ENCODE data around the gene KHK. TPM values are rescaled to one million over a fixed set of nuclear protein-coding genes. Genes with fewer than 3 reads are reported as not detected.
A peak's percentile ranks its signal among the peaks of the same experiment; 100 is the strongest.

KHK gene
- total RNA-seq, 1 experiment from 2014 or later = 0.11 TPM

DNA sequence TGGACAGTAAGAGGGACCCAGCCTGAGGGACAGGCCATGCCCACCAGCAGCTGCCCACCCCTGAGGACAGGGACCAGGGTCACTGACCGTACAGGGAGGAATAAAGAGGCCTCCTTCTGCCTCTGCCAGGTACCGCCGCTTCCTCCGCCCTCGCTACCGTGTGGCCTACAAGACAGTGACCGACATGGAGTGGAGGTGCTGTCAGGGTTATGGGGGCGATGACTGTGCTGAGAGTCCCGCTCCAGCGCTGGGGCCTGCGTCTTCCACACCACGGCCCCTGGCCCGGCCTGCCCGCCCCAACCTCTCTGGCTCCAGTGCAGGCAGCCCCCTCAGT, 6.0 kb upstream of the KHK start:
- Histone ChIP-seq H3K36me3 (peaks cover 42% of the 10 kb centered on the region), H3K4me3 (no peak overlapping the region), H3K9me3 (replicated peaks) (no peaks in the 10 kb centered on the region), H3K27ac (no peak overlapping the region), H3K27me3 (replicated peaks) (no peaks in the 10 kb centered on the region), H3K4me1 (replicated peaks) (peaks cover 53% of the 10 kb centered on the region)
- DNase-seq (ENCODE audit: low read depth in 1 of 2, low spot score in 2 of 2) = no peak

DNA sequence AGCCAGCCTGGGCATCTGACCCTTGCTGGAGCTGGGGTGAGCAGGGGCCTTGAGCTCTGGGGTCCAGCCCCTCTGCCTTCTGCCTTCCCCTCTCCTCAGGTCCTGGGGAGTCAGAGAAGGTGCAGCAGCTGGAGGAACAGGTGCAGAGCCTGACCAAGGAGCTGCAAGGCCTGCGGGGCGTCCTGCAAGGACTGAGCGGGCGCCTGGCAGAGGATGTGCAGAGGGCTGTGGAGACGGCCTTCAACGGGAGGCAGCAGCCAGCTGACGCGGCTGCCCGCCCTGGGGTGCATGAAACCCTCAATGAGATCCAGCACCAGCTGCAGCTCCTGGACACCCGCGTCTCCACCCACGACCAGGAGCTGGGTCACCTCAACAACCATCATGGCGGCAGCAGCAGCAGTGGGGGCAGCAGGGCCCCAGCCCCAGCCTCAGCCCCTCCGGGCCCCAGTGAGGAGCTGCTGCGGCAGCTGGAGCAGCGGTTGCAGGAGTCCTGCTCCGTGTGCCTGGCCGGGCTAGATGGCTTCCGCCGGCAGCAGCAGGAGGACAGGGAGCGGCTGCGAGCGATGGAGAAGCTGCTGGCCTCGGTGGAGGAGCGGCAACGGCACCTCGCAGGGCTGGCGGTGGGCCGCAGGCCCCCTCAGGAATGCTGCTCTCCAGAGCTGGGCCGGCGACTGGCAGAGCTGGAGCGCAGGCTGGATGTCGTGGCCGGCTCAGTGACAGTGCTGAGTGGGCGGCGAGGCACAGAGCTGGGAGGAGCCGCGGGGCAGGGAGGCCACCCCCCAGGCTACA, 4.4 kb upstream of the KHK start:
- DNase-seq (ENCODE audit: low read depth in 1 of 2, low spot score in 2 of 2) = no peak
- Histone ChIP-seq H3K9me3 (replicated peaks) (no peaks in the 10 kb centered on the region), H3K4me3 (no peak overlapping the region), H3K36me3 (peaks cover 42% of the 10 kb centered on the region), H3K27me3 (replicated peaks) (no peaks in the 10 kb centered on the region), H3K4me1 (replicated peaks) (peaks cover 63% of the 10 kb centered on the region), H3K27ac (no peak overlapping the region)

DNA sequence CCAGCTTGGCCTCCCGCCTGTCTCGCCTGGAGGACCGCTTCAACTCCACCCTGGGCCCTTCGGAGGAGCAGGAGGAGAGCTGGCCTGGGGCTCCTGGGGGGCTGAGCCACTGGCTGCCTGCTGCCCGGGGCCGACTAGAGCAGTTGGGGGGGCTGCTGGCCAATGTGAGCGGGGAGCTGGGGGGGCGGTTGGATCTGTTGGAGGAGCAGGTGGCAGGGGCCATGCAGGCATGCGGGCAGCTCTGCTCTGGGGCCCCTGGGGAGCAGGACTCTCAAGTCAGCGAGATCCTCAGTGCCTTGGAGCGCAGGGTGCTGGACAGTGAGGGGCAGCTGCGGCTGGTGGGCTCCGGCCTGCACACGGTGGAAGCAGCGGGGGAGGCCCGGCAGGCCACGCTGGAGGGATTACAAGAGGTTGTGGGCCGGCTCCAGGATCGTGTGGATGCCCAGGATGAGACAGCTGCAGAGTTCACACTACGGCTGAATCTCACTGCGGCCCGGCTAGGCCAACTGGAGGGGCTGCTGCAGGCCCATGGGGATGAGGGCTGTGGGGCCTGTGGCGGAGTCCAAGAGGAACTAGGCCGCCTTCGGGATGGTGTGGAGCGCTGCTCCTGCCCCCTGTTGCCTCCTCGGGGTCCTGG, 3.7 kb upstream of the KHK start:
- Histone ChIP-seq H3K27me3 (replicated peaks) (no peaks in the 10 kb centered on the region), H3K27ac (no peak overlapping the region), H3K36me3 (peaks cover 42% of the 10 kb centered on the region), H3K9me3 (replicated peaks) (no peaks in the 10 kb centered on the region), H3K4me1 (replicated peaks) (peaks cover 59% of the 10 kb centered on the region), H3K4me3 (no peak overlapping the region)
- DNase-seq (ENCODE audit: low read depth in 1 of 2, low spot score in 2 of 2) = no peak

- Histone ChIP-seq H3K9me3 (replicated peaks) (no peaks in the 10 kb centered on the region), H3K27me3 (replicated peaks) (no peaks in the 10 kb centered on the region), H3K27ac (no peak overlapping the region), H3K36me3 (peaks cover 42% of the 10 kb centered on the region), H3K4me3 (no peak overlapping the region), H3K4me1 (replicated peaks) (peaks cover 51% of the 10 kb centered on the region)
- DNase-seq (ENCODE audit: low read depth in 1 of 2, low spot score in 2 of 2) = no peak
Observed at GRCh38 chr2:27083410-27084296, 2.9 kb upstream of the KHK start.

DNA sequence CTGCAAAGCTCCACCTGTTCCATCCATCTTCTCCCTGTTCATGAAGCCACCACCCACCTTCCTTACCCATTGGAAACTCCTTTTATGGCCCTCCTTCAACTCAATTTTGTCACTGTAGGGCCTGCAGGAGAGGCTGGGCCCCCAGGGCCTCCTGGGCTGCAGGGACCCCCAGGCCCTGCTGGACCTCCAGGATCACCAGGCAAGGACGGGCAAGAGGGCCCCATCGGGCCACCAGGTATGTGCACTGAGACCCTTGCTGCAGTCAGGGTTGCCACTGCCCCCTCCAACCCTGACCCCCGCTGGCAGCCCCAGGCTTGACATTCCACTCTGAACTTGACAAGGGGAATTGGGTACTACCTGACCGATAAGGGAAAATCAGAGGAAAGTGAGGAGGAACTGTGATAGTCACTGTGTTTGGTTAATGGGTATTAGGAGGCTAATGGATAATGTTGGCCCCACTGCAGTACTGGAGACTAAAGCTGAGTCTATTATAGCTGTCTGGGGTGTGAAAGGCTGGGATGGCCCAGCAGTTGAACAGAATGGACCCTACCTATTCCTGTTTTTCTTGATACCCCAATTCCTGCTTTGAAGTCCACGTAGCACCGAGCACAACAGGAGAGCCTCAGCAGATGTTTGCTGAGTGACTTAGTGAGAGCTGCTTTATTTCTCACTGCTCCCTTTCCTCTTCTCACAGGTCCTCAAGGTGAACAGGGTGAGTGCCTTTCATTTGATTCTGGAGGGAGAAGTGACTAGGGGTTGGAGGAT, 2.1 kb upstream of the KHK start:
- H3K4me1 ChIP-seq (replicated peaks) = peaks cover 43% of the 10 kb centered on the region

GRCh38 chr2:27085062-27085672, 1.4 kb upstream of the KHK start:
- Histone ChIP-seq H3K27me3 (replicated peaks) (no peaks in the 10 kb centered on the region), H3K4me3 (peak overlapping the region; percentile 46), H3K4me1 (replicated peaks) (peaks cover 36% of the 10 kb centered on the region), H3K27ac (no peak overlapping the region), H3K9me3 (replicated peaks) (no peaks in the 10 kb centered on the region), H3K36me3 (peaks cover 38% of the 10 kb centered on the region)
- DNase-seq (ENCODE audit: low read depth in 1 of 2, low spot score in 2 of 2) = no peak

More for the DNA sequence above, 2.1 kb upstream of the KHK start:
- peaks cover 39% of the 10 kb centered on the region for H3K36me3 ChIP-seq
- no peak overlapping the region for H3K4me3 ChIP-seq
- no peak overlapping the region for H3K27ac ChIP-seq
- no peaks in the 10 kb centered on the region for H3K9me3 ChIP-seq (replicated peaks)
- DNase-seq (ENCODE audit: low read depth in 1 of 2, low spot score in 2 of 2) = no peak
- H3K27me3 ChIP-seq (replicated peaks) = no peaks in the 10 kb centered on the region

- Histone ChIP-seq H3K9me3 (replicated peaks) (no peaks in the 10 kb centered on the region), H3K4me1 (replicated peaks) (peaks cover 31% of the 10 kb centered on the region), H3K36me3 (peaks cover 33% of the 10 kb centered on the region), H3K4me3 (peak overlapping the region; percentile 46), H3K27ac (peak overlapping the region; percentile 37; the same call in 1 of the 2 replicates), H3K27me3 (replicated peaks) (no peaks in the 10 kb centered on the region)
- peak; percentile 66 to 76 for DNase-seq (ENCODE audit: low read depth in 1 of 2, low spot score in 2 of 2)
Observed at GRCh38 chr2:27085673-27086089, 891 bp upstream of the KHK start.

DNA sequence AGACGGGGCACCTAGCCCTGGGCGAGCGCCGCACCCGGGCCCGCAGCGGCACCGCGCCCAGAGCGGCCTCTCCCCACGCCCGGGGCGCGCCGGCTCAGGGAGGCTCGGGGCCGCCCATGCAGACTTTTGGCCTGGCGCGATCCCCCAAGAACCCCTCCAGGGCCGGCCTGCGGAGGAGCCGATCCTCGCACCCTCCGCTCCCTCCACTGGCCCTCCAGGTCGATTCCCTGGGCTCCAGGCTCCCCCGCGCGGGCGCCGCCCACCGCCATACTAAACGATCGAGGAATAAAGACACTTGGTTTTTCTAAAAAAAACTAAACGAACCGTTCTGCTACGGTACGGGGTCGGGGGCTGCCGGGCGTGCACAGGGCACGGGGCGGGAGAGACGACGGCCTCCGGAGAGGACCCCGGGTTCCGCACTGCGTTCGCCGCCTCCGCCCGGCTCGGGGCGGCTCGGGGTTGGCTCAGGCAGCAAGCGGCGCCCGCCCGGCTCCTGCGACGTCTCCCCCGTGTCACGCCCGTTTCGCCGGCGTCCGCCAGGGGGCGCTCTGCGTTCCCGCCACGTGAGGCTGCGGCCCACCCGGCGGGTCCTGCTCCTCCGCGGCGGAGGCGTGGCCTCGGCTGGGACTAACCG, 365 bp upstream of the KHK start:
- H3K4me1 ChIP-seq (replicated peaks) = peaks cover 27% of the 10 kb centered on the region
- no peaks in the 10 kb centered on the region for H3K27me3 ChIP-seq (replicated peaks)
- H3K9me3 ChIP-seq (replicated peaks) = no peaks in the 10 kb centered on the region
- H3K27ac ChIP-seq = peak overlapping the region; percentile 37
- H3K36me3 ChIP-seq = peaks cover 30% of the 10 kb centered on the region
- peak; percentile 91 to 93 for DNase-seq (ENCODE audit: low read depth in 1 of 2, low spot score in 2 of 2)
- H3K4me3 ChIP-seq = peak overlapping the region; percentile 46

DNA sequence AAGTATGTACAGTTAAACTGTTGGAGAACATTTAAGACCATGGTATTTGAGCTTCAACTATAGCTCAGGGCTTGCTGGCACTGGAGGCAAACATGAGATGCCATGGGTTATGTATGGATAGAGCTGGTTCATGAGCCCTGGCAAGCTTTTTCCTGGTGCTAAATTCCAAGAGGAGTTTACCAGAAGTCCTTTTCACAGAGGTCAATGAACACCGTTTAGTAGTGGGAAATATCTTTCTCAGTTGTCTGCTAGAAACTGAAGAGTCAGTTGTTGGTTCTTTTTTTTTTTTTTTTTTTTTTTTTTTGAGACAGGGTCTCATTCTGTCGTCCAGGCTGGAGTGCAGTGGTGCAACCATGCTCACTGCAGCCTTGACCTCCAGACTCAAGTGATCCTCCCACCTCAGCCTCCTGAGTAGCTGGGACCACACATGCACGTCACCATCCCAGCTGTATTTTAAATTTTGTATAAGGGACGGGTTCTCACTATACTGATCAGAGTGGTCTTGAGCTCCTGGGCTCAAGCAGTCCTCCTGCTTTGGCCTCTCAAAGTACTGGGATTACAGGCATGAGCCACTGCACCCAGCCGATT, 1.3 kb downstream of the KHK start:
- Histone ChIP-seq H3K36me3 (peaks cover 14% of the 10 kb centered on the region), H3K27me3 (replicated peaks) (no peaks in the 10 kb centered on the region), H3K27ac (no peak overlapping the region), H3K4me3 (no peak overlapping the region), H3K4me1 (replicated peaks) (peaks cover 20% of the 10 kb centered on the region), H3K9me3 (replicated peaks) (no peaks in the 10 kb centered on the region)
- DNase-seq (ENCODE audit: low read depth in 1 of 2, low spot score in 2 of 2) = no peak

DNA sequence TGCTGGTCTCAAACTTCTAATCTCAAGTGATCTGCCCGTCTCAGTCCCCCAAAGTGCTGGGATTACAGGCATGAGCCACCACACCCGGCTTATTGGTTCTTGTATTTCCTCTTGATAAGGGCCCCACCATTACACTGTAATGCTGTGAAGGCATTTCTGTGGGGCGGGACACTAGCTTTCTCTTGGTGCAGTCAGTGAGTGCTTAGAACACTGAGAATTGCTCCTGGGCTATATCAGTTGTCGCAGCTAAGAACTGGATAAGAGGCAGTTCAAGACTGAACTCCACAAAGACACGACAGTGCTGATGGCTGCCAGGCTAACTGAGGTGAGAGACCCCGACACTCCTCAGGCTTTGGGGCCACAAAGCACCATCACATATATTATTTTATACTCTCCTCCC, 2.1 kb downstream of the KHK start:
- no peaks in the 10 kb centered on the region for H3K27me3 ChIP-seq (replicated peaks)
- no peak overlapping the region for H3K4me3 ChIP-seq
- no peak overlapping the region for H3K27ac ChIP-seq
- H3K4me1 ChIP-seq (replicated peaks) = peaks cover 20% of the 10 kb centered on the region
- H3K9me3 ChIP-seq (replicated peaks) = no peaks in the 10 kb centered on the region
- peaks cover 11% of the 10 kb centered on the region; the same call in 1 of the 2 replicates for H3K36me3 ChIP-seq
- DNase-seq (ENCODE audit: low read depth in 1 of 2, low spot score in 2 of 2) = no peak

DNA sequence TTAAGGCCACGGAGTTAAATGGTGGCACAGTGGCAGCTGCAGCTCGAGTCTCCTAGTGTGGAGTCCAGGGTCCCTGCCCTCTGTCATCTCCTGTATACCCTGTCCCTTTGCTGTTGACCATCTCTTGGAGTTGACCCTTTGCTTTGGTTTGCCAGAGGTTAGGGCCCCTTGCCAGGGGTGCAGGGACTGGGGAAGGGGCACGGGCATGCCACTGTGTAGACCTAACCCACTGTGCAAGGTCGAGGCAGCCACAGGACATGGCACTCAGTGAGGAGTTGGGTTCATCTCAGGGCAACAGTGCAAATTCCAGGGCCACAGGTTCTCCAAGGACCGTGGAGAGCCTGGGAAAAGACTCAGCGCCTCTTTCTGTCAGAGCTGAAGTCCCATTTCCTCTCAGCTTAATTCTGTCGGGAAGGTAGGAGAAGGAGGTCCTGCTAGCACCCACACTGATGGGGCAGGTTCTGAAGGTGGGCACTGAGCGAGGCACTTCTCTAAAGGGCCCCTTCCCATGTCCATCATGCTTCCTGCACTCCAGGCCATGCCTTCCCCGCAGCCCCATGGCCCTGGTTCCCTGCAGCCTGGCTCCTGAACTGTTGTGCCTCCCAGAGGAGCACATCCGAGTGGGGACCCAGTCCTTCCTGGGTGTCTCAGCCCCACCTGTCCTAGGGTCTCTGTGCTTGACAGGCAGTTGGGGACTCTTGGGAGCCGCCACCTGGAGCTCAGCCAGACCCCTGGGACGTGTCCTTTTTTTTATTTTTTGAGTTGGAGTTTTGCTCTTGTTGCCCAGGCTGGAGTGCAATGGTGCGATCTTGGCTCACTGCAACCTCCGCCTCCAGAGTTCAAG, 2.8 kb downstream of the KHK start:
- DNase-seq (ENCODE audit: low read depth in 1 of 2, low spot score in 2 of 2) = no peak
- Histone ChIP-seq H3K36me3 (peaks cover 9% of the 10 kb centered on the region; the same call in 1 of the 2 replicates), H3K27ac (no peak overlapping the region), H3K27me3 (replicated peaks) (no peaks in the 10 kb centered on the region), H3K4me1 (replicated peaks) (peaks cover 20% of the 10 kb centered on the region), H3K4me3 (no peak overlapping the region), H3K9me3 (replicated peaks) (no peaks in the 10 kb centered on the region)
